GM06990 (cell line): ENCODE results near the gene TBC1D13.

Source experiments
- DNase-seq: peaks from one replicate; pipeline ENCODE4 v3.0.0-alpha.2; 2011; ENCODE audit not compliant: insufficient read length; ENCODE audit errors: extremely low read depth
- H3K27me3 ChIP-seq: replicated peaks from 2 replicates; pipeline ENCODE4 v1.6.0; 2011; ENCODE audit warnings: low read length; ENCODE audit not compliant: control insufficient read depth, insufficient read depth
- H3K36me3 ChIP-seq: 2 replicates; pipeline ENCODE4 v1.5.1; 2011; ENCODE audit warnings: low read length; ENCODE audit not compliant: control insufficient read depth, insufficient read depth
- H3K4me3 ChIP-seq: replicated peaks from 2 replicates; pipeline ENCODE4 v1.5.1; 2011; ENCODE audit warnings: low read depth, mild to moderate bottlenecking, control low read depth, low read length
- TF ChIP-seq, protein P1 (sequence below): IDR thresholded peaks from 2 replicates; pipeline ENCODE4 v1.5.1; 2011; ENCODE audit warnings: low read length, control low read depth, mild to moderate bottlenecking, inconsistent platforms; ENCODE audit not compliant: insufficient read depth, poor library complexity, severe bottlenecking

The TBC1D13 gene

GRCh38 chr9:128768606-128769005 lies 18.4 kb upstream of the TBC1D13 start:
- DNase-seq = no peak
- TF ChIP-seq, protein P1, sequence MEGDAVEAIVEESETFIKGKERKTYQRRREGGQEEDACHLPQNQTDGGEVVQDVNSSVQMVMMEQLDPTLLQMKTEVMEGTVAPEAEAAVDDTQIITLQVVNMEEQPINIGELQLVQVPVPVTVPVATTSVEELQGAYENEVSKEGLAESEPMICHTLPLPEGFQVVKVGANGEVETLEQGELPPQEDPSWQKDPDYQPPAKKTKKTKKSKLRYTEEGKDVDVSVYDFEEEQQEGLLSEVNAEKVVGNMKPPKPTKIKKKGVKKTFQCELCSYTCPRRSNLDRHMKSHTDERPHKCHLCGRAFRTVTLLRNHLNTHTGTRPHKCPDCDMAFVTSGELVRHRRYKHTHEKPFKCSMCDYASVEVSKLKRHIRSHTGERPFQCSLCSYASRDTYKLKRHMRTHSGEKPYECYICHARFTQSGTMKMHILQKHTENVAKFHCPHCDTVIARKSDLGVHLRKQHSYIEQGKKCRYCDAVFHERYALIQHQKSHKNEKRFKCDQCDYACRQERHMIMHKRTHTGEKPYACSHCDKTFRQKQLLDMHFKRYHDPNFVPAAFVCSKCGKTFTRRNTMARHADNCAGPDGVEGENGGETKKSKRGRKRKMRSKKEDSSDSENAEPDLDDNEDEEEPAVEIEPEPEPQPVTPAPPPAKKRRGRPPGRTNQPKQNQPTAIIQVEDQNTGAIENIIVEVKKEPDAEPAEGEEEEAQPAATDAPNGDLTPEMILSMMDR = no peak
- Histone ChIP-seq H3K36me3 (no peaks in the 10 kb centered on the region), H3K27me3 (no peaks in the 10 kb centered on the region), H3K4me3 (no peak overlapping the region)

DNA sequence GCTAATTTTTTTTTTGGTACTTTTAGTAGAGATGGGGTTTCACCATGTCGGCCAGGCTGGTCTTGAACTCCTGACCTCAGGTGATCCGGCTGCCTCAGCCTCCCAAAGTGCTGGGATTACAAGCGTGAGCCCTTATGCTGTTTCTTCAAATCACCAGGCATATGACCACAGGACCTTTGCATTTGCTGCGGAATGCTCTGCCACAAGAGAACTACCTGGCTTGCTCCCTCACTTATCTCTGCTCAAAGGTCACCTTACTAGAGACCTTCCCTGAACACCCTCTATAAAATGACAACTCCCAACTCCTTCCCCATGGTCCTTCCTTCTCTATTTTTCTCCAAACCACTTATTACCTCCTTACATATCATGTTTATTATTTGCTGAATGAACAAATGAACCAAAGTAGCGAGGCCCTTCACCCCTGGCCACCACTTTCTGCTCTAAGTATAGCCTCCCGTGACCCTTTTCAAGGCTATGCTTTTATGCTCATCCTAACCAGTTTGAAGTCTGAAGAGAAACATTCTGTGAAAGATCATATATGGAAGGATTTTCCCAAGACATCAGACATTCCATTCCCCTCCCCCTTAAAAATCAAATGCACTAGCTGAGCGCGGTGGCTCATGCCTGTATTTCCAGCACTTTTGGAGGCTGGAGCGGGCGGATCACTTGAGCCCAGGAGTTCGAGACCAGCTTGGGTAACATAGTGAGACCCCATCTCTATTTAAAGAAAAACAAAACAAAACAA lies 16.6 kb upstream of the TBC1D13 start:
- no peak for DNase-seq
- Histone ChIP-seq H3K36me3 (no peaks in the 10 kb centered on the region), H3K27me3 (no peaks in the 10 kb centered on the region), H3K4me3 (peak overlapping the region; percentile 99)
- TF ChIP-seq, protein P1 = no peak

DNA sequence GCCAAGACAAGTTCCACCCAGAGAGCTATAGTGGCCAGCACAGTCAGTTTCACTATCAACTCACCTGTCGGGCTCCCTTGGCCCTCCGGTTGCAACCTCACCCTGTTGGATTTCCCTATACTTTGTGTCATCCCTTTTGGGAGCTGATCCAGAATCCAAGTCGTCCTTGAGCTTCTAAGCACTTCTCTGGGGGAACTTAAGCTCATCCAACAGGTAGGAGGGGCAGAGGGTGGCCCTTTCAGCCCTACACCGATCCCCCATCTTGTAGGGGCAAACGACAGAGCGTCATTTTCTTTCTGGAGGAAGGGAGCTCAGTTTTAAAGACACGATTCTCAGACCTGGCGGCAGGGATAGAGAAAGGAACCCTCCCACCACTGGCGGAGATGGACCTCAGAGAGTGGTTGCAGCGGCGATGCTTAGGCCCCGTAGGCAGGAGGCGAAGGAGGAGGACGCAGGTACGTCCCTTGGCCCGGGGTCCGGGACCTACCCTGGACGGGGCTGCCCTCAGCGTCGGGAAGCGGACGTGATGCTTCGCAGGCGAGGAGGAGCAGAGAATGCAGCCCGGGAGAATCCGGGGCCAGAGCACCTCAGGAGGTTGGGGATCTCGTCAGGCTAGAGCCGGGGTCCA lies 15.8 kb upstream of the TBC1D13 start:
- Histone ChIP-seq H3K27me3 (no peaks in the 10 kb centered on the region), H3K36me3 (no peaks in the 10 kb centered on the region), H3K4me3 (peak overlapping the region; percentile 99)
- TF ChIP-seq, protein P1 = no peak
- no peak for DNase-seq

DNA sequence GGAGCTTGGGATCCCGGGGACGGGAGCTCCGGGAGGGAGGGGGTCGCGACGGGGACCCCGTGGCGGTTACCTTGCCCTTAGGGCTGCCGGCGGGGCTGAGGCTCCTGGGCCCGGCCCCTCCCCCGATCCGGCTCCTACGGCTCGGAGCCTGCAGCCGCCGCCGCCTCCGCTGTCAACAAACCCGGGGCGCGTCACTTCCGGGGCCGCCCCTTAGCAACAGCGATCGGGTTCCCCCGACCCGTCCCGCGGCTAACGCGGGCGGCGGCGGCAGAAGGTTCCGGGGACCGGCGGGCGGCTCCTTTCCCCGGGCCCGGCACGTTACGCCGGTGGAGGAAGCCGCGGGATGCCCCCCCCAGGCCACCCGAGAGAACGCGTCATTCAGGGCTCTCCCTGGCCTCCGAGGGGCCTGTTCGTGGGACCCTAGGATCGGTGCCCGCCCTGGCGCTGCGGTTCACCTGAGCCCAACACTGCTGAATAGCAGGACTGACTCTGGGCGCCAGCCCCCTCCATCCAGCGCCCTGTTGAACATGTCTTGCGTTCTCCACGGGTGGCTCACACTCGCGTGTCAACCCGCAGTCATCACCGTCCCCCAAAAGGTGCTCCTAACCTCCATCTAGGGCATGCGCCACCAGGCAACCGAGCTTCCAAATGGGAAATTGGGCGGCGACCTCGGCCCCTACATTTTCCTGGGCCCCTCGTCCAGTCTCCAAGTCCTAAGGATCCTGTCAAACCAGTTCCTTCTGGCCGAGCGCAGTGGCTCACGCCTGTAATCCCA lies 15.1 kb upstream of the TBC1D13 start, which contains the start of gene ZER1:
ZER1 (minus strand) TSS at position 183 of the 775 bp plus-strand sequence. CDS start 16,362 bp downstream, outside the sequence.
- peak within 1 kb of the TSS; percentile 99 for H3K4me3 ChIP-seq
- DNase-seq = peak; percentile 92
- no peaks in the 10 kb centered on the region for H3K27me3 ChIP-seq
- TF ChIP-seq, protein P1 = no peak
- H3K36me3 ChIP-seq = no peaks in the 10 kb centered on the region

- Histone ChIP-seq H3K27me3 (no peaks in the 10 kb centered on the region), H3K36me3 (no peaks in the 10 kb centered on the region), H3K4me3 (no peak overlapping the region)
- TF ChIP-seq, protein P1 = no peak
- DNase-seq = no peak
Measured at GRCh38 chr9:128773049-128773448, 14.0 kb upstream of the TBC1D13 start.
